ENCODE results near the gene IFNAR1.
"Not testable (repeated sequence)": the region's sequence is repeated elsewhere in the genome, so short reads cannot be mapped to it uniquely, and the experiment has no call there.

IFNAR1 gene

DNA sequence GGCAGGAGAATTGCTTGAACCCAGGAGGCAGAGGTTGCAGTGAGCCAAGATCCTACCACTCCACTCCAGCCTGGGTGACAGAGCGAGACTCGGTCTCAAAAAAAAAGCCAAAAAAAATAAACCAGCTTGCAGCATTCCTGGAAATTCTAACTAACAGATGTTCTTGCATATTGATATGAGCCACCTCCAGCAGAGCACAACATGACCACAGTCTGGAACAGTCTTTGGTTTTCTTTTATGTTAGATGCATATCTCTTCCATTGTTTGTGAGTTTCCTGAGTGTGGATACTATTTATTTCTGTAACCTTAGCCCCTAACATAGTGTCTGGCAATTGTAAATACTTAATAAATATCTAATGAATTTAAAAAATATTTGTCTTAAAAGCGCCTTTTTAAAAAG lies 23.9 kb downstream of the IFNAR1 start:
- DNase-seq (ENCODE audit: low spot score): no peak

DNA sequence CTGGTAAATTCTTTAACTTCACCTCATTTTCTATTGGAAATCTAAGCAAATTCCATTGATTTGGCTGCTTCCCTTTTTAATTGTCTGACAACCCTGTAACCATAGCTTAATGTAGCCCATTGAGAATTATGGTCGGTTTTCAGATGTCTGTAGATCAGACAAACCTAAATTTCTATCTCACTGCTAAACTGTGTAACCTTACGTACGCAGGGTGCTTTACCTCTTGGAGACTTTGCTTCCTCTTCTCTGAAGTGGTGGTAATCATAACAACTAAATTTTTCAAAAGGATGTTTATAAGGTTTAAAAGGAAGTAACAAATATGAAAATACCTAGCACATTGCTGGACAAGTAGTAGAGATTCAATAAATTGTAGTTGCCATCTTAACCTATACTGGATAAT lies 25.9 kb downstream of the IFNAR1 start:
- no peak for DNase-seq (ENCODE audit: low spot score)

DNA sequence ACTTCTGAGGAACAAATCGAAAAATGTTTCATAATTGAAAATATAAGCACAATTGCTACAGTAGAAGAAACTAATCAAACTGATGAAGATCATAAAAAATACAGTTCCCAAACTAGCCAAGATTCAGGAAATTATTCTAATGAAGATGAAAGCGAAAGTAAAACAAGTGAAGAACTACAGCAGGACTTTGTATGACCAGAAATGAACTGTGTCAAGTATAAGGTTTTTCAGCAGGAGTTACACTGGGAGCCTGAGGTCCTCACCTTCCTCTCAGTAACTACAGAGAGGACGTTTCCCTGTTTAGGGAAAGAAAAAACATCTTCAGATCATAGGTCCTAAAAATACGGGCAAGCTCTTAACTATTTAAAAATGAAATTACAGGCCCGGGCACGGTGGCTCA lies 30.6 kb downstream of the IFNAR1 start:
- DNase-seq (ENCODE audit: low spot score): no peak

DNA sequence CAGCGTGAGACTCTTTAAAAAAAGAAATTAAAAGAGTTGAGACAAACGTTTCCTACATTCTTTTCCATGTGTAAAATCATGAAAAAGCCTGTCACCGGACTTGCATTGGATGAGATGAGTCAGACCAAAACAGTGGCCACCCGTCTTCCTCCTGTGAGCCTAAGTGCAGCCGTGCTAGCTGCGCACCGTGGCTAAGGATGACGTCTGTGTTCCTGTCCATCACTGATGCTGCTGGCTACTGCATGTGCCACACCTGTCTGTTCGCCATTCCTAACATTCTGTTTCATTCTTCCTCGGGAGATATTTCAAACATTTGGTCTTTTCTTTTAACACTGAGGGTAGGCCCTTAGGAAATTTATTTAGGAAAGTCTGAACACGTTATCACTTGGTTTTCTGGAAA lies 31.2 kb downstream of the IFNAR1 start:
- no peak for DNase-seq (ENCODE audit: low spot score)

DNA sequence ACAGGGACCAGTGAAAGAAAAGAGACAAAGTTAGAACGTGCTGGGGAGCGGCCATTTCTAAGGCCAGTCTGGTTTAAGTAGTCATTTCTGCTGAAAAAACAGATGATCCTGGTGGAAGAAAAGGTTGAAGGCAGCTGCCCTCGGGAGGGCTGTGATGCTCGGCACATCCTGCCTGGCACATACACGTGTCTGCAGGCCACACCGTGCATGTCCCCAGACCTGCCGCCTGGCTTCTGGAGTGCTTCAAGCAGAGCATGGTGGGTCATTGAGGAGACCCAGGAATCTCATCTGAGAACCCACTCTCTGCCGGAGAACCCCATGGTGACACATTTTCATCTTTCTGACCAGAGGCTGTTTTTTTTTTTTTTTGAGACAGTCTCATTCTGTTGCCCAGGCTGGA lies 32.4 kb downstream of the IFNAR1 start:
- no peak for DNase-seq (ENCODE audit: low spot score)

DNA sequence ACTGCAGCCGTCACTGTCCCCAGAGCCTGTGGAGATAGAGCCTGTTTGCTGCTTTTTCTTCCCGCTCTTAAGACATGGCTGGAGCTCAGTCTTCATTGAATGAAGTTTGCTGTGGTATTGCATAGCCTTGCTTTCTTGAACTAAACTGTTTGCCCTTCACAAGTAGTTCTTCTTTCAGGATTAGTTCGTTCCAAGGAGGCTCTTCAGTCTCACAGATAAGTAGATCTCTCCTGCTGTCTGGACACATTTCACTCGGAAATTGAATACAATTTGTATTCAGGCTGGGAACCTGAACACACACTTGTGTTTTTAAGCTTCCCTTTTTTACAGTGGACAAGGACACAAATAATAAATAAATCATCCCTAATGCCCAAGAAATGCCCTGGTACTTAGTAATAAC lies 34.7 kb downstream of the IFNAR1 start:
- DNase-seq (ENCODE audit: low spot score): no peak

DNA sequence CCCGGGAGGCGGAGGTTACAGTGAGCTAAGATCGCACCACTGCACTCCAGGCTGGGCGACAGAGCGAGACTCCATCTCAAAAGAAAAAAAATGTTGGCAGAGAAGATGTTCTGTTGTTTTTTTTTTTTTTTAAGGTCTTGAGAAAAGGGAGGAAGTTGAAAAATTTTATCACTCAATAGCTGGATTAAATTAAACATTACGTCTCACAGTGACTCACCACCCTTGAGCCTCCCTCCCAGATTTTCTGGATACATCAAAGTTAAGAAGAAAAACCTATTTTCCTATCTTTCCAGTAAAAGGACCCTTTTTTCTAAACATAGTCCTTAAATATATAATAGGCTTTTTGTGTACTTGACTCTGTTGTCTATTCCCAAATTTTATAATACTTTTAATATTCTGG lies 35.5 kb downstream of the IFNAR1 start:
- DNase-seq (ENCODE audit: low spot score): no peak

DNA sequence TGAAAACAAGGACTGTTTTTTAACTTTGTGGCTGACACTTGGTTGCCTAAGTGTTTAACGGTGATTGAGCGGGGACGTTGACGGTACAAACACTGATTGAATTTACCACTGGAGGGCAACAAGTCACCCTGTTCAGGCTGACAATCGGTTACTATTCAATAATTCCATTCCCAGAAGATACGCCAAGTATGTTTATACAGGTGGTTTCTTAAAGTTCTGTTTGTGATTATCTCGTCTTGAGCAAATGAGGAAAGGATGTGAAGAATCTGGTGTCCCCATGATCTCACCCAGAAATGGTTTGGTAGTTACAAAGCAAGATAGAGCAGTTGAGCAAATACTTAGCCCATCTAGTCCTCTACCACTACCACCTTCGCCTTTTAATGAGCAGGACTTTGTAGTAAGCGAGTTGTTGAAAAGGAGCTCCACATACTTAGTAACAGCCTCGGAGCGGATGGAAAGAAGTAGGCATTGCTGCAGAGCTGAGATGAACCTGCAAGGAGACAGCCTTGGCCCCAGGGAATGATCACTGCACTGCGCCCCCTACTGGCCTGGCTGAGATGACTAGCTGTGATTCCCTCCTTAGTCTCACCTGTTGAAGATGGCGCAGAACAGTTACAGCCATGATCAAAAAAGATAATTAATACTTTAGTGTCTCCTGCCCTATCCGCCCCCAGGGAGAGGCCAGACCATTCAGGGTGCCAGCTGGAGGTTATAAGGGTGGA lies 36.3 kb downstream of the IFNAR1 start:
- DNase-seq (ENCODE audit: low spot score): peak; percentile 74

DNA sequence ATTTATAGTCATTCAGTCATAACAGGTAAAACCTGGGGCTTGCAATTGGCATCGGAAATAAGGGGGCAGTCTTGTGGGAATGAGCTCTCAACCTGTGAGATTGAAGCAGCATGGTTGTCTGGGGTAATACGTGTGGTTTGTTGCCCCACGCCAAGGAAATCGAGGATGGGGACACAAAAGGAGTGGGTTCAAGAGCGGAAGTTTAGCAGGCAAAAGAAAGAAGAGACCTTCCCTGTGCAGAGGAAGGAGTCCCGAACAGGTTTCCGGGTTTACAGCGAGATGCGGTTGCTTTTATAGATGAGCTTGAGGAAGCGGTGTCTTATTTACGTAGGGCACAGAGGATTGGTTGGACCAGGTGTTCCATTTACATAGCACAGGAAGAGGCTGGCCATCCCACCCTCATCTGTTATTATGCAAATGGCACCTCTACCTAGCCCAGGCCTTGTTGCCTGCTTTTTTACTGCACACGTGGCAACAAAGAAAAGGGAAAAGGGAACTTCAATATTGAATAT lies 37.3 kb downstream of the IFNAR1 start:
- DNase-seq (ENCODE audit: low spot score): no peak

DNA sequence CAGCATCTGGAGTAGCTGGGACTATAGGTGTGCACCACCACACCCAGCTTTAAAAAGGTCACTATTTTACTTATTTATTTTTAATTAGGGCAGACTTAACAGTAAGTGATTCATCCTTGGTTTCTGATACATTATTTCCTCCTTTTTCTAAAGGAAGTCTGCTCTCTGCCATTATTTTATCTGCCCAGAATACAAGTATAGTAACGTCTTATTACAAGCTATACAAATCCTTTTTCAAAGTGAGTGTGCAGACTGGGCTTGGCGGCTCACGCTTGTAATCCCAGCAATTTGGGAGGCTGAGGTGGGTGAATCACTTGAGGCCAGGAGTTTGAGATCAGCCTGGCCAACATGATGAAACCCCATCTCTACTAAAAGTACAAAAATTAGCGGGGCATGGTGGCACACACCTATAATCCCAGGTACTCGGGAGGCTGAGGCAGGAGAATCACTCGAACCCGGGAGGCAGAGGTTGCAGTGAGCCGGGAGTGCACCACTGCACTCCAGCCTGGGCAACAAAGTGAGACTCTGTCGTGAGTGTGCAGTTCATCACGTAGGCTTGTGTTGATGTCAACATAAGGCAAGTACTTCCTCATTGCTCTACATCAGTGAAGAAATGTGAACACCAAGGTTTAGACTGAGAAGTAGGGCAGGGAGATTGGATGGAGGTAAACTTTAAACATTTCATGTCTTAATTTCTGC lies 39.3 kb downstream of the IFNAR1 start:
- DNase-seq (ENCODE audit: low spot score): not testable (repeated sequence)

DNA sequence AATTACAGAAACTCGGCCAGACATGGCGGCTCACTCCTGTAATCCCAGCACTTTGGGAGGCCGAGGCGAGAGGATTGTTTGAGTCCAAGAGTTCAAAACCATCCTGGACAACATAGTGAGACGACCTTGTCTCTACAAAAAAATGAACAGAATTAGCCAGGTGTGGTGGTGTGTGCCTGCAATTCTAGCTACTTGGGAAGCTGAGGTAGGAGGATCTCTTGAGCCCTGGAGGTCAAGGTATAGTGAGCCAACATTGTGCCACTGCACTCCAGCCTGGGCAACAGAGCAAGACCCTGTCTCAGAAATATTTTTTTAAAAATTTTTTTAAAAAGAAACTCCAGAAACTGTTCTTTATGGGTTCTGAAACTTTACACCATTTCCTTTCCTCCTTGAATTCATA lies 40.1 kb downstream of the IFNAR1 start:
- DNase-seq (ENCODE audit: low spot score): no peak

DNA sequence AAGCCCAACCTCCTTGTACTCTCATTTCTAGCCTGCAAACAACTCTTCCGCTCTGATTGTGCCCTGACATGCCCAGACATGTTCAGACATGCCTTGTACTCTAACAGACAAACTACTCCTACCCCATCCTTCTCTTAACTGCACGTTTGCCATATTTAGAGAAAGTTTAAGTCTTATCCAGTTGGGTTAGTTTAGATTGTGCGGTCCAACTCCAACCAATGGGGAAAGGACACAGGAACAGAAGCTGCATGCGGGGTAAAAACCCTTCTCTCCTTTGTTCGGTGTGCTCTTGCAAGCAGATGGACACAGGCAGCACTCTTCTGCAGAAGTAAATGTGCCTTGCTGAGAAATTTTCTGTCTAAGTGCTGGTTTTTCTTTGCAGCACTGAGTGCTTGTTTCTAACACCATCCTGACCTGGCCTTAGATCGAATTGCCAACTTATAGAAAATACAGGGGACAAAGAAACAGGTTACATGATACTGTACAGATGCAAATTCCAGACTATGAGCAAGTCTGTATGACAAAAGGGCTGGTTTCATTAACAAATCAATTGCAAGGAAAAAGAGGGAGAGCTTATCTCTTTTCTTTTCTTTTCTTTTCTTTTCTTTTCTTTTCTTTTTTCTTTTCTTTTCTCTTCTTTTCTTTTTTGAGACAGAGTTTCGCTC lies 42.7 kb downstream of the IFNAR1 start:
- DNase-seq (ENCODE audit: low spot score): no peak

DNA sequence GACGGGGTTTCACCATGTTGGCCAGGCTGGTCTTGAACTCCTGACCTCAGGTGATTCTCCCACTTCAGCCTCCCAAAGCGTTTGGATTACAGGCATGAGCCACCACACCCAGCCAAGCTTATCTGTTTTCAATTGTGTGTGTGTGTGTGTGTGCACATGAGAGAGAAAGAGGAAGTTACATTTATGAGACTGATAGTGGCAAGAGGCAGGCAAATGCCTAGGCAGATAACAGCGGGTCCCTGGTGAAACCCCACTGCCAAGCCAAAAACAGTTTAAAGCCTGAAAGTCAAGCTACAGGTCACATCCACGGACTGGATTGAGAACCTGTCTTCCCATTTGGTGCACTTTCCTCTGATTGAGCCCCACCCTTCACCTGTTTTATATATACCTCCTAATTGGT lies 43.4 kb downstream of the IFNAR1 start:
- DNase-seq (ENCODE audit: low spot score): no peak

DNA sequence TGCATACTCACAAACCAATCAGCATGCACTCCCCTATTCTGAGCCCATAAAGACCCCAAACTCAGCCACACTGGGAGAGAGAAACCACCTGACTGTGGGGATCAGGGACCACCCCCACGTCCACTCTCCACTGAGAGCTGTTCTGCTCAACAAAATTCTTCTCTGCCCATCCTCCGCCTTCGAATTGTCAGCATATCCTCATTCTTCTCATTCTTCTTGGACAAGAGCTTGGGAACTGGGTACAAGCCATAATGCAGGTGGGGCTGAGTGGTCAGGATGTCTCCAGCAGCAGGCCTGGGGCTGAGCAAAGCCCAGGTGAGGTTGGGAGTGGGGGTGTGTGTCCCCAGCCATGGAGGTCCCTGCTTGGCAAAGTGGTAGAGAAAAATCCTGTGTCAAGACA lies 43.8 kb downstream of the IFNAR1 start:
- DNase-seq (ENCODE audit: low spot score): no peak

DNA sequence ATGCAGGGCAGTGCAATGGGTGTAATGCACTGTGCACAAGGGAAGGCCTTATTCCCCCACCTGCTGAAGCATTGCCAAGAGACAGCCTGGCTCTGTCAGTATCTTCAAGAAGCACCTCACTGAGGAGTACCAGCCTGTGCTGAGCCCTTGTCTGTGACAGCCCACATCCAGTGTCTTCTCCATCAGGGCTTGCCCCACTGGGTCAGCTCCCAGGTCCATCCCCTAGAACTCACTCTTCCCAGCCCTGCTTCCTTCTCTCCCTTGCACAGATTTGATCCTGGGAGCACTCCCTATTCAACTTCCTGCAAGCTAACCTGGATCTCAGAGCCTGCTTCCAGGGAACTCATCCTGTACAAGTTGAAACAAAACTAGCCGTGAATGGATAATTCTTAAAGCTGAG lies 44.8 kb downstream of the IFNAR1 start:
- DNase-seq (ENCODE audit: low spot score): no peak

DNA sequence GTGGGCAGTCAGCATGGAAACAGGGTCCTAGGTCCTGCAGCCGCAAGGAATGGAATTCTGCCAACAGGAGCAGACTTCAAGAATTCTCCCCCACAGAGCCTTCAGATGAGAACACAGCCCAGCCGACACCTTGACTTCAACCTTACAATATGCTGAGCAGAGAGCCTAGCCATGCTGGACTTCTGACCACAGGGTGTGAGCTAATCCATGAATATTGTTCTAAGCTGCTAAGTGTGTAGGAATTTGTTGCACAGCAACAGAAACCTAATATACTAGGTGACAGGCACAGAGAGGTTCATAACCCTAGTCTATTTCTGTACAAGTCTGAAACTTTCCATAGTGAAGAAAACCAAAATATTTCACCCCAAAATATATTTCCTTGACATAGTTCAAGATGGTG lies 45.5 kb downstream of the IFNAR1 start:
- no peak for DNase-seq (ENCODE audit: low spot score)

DNA sequence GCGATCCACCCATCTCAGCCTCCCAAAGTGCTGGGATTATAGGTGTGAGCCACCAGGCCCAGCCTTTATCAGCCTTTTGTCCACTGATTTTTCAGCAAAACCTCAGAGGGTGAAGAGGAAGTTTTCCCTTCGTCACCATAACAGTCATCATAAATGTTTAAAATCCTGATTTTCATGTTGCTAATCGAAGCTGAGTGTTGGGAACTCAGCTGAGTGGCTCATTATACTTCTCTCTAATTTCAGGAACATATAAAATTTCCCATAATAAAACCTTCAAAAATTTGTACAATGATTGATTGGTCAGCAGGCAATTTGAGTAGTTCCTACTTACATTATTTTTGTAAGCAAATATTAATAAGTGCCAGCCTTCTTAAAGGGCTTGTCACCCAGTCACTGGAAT lies 46.6 kb downstream of the IFNAR1 start:
- no peak for DNase-seq (ENCODE audit: low spot score)

DNA sequence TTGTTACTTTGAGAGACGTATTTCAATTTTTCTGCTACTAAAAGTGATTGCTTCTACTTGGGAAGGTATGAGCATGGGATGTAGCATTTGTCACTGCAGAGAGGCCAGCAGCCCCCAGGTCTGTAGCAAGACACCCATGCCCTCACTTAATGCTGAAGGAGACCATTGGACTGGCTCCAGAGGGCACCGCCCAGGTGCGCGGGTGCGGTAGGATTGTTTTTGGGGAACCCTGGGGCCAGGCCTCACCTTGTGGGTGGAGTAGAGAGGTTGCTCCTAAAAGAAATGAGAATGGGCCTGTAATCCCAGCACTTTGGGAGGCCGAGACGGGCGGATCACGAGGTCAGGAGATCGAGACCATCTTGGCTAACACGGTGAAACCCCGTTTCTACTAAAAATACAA lies 47.8 kb downstream of the IFNAR1 start:
- DNase-seq (ENCODE audit: low spot score): no peak

DNA sequence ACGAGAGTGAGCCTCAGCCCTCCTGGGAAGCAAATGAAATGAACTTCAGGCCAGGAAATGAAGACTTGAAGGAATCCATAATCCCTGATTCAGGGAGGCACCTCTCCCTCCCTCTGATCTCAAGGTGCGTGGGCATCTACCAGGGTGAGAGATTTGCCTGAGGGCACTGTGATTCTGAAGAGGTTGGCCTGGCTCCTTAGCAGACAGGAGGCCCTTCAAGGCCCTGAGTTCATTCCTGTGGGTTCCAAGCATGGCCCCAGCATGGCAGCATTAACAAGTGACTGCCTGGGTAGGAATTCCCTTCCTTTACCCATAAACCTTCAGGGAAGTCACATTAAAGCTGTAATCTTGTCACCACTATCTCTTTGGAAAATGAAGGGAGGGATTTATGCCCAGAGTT lies 48.7 kb downstream of the IFNAR1 start:
- no peak for DNase-seq (ENCODE audit: low spot score)

DNA sequence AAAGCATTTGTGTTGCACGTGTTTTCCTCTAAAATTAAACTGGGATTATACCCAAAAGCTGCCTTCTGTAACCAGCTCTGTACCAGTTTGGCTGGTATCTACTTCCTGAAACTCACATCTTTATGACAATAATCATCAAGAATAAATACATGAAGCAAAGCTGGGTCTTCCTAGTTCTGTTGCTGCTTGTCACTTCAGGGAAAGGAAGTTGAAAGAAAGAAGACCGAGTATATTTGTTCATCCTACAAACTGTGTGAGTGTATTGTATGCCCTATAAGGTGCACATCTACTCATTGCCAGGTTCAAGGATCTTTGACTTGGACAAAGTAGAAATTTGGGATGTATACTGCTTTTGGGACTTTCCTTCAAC lies 49.3 kb downstream of the IFNAR1 start:
- DNase-seq (ENCODE audit: low spot score): no peak

DNA sequence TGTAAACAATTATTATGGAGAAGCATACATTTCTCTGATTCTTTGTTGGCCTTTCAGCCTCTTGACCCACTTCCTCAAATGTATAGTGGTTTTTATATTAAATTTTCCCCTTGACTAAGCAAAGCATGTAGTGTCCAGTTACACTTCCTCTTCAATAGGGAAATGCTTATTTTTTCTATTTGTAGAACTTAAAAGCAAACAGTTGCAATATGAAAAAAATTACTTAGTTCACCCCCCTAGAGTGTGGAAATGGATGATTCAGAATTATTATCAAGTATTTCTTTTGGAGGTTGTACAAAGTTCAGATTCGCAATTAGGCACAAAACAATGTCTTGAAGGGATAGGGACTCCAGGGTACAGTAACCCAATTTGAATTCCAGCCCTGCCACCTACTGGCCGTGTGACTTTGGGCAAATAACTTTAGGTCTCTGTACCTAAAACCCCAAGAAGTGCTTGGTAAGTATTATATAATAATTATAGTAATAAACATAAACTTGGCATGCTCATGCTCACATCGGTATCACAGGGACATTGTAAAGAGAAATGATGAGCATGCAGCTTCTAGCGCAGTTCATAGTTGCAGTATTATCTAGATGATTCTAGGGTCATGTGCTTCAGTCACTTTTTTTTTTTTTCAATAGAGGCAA lies 49.8 kb downstream of the IFNAR1 start:
- peak; percentile 55 for DNase-seq (ENCODE audit: low spot score)

DNA sequence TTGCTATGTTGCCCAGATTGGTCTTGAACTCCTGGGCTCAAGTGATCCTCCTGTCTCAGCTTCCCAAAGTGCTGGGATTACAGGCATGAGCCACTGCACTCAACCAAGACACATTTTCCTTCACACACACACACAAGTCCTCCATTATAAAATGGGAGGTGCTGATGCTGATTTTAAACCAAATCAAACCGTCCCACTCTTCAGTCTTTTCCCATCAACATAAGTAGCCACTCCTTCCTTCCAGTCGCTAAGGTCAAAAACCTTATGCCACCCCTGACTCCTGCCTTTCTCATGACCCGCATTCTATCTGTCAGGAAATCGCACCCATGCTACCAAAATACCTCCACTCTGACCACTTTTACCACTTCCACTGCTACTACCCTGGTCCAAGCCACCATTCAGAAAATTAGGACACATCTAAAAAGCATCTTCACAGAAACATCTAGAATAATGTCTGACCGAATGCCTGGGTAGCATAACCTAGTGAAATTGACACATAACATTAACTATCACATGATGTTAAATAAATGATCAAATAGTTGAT lies 50.4 kb downstream of the IFNAR1 start:
- no peak for DNase-seq (ENCODE audit: low spot score)
